SU-DHL-6 (cell line): ENCODE measurements around the gene ZNF879.

ENCODE experiments used
- CTCF ChIP-seq: fragments of 200-600 bp; sonication (generic); IDR thresholded peaks from one replicate; pipeline ENCODE4 v1.5.1; 2017; ENCODE audit warnings: antibody characterized with exemption, mild to moderate bottlenecking, low read length, moderate library complexity; ENCODE audit not compliant: insufficient read depth, poor library complexity, severe bottlenecking
- EZH2phosphoT487 ChIP-seq: fragments of 200-600 bp; sonication (generic), shearing (Covaris generic); conservative IDR thresholded peaks from 2 replicates; pipeline ENCODE4 v1.6.1; 2018; ENCODE audit warnings: mild to moderate bottlenecking, antibody characterized with exemption, low read length, moderate library complexity, mixed read lengths

DNA sequence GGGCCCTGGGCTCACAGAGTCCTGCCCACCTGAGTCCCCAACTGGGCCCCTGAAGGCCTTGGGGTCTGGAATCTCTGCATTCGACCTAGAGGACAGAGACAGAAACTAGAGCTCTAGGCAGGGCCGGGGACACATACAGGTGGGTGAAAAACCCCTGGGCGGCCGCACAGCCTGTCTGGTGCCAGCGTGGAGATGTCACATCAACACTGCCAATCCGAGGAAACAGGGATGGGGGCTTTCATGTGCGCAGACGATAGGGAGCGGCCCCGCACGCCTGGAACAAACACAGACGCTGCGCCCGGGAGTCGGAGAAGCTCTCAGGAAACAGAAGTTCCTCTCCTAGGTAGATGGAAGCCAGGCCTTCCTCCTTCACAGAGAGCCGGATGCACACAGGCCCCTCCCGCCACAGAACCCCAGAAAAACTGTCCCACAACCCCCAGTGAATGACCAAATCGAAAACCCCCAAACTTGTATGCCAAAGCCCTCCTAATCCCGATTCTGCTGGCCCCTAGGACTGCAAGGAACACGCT, 30.3 kb upstream of the ZNF879 start:
- TF ChIP-seq CTCF (no peak), EZH2phosphoT487 (no peak)
